HG03060 (cell line): ENCODE results near the gene MYO15B.

ENCODE experiments used
- ATAC-seq: cut with Tn5 transposase; IDR thresholded peaks from one replicate; pipeline ENCODE4 v1.9.1; 2021; ENCODE audit warnings: low read depth, moderate number of reproducible peaks; ENCODE audit not compliant: unreplicated experiment

Gene MYO15B

GRCh38 chr17:75596320-75597087 lies 8.9 kb downstream of the MYO15B start:
- no peak for ATAC-seq

DNA sequence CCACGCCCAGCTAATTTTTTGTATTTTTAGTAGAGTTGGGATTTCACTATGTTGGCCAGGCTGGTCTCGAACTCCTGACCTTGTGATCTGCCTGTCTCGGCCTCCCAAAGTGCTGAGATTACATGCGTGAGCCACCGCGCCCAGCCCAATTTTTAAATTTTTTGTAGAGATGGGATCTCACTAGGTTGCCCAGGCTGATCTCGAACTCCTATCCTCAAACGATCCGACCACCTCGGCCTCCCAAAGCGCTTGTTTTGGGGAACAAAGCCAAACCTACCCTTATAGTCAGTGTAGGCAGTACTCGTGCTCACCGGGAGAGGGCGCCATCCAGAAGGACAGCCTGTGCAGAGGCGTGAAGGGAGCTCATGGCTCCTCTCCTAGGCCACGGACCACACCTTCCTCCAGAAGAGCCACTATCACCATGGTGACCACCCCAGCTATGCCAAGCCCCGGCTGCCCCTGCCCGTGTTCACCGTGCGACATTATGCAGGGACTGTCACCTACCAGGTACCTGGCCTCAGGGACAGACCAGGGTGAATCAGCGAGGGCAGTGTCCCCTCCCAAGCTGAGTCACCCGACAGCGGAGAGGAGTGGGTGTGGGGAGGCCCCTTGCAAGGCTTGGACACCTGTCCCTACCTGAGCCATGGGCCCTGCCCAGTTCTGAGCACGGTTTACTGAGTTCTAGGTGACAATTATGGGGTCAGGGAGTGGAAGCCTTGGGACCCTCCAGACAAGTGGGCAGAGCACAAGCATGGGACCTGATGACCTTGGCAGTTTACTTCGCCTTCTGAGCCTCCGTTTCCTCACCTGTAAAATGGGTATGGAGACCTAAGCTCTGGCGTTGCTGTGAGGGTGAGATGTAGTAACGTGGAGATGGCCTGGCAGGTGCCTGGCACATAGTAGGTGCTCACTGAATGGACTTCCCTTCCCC lies 13.7 kb downstream of the MYO15B start:
- ATAC-seq, result no peak

- no peak for ATAC-seq
These were observed 15.0 kb downstream of the MYO15B start for GRCh38 chr17:75602644-75603043.

DNA sequence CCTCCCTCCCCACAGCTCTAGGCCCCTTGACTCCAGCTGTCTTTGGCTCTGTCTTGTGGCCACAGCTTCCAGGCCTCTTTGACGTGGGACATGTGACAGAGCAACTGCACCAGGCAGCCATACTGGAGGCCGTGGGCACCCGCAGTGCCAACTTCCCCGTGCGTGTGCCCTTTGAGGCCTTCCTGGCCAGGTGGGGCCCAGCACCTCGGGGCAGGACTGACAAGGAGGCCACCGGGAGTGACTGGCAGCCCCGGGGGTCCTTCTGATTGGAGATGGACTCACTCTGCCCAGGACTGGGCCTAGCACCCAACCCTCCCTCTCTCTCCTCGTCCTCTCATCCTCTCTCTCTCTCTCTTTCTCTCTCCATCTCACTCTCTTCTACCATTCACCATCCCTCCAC lies 15.5 kb downstream of the MYO15B start:
- no peak for ATAC-seq

DNA sequence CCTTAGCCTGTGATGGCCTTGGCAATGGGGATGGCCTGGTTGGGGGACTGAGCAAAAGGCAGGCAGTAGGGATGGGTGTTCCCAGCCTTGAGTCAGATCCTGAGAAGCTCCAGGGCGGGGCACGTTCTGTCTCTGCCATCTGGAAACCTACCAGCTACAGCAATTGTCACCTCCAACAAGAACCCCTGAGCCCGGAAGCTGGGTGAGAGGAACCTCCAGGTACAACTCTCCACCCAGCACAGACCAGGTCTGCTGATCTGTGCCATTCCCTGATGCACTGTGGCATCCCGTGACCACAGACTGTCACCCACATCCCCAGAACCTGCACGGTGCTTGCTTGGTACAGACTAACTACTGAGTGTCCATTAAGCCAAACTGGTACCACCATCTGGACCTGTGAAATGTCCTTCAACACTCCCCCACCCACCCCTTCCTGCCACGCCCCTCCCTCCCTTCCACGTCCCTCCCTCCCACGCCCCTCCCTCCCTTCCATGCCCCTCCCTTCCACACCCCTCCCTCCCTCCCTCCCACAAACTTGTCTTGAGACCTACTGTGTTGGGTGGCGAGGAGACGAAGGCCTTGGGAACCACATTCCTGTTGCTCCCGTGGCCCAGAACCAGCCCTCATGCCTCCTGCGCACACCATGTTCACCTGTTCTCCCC lies 16.6 kb downstream of the MYO15B start:
- ATAC-seq, result no peak

GRCh38 chr17:75605790-75606189 lies 18.2 kb downstream of the MYO15B start:
- no peak for ATAC-seq

DNA sequence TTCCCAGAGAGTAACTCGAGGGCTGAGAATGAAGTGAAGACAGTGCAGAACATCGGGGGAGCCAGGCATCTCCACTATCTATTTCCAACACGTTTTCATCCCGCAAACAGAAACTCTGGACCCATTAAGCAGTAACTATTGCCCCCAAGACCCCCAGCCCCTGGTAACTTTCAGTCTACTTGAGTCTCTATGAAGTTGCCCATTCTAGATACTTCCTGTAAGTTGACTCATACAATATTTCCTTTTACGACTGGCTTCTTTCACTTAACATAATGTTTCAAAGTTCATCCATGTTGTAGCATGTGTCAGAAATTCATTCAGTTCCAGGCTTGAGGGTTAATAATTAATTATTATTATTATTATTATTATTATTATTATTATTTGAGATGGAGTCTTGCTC lies 19.5 kb downstream of the MYO15B start:
- no peak for ATAC-seq

DNA sequence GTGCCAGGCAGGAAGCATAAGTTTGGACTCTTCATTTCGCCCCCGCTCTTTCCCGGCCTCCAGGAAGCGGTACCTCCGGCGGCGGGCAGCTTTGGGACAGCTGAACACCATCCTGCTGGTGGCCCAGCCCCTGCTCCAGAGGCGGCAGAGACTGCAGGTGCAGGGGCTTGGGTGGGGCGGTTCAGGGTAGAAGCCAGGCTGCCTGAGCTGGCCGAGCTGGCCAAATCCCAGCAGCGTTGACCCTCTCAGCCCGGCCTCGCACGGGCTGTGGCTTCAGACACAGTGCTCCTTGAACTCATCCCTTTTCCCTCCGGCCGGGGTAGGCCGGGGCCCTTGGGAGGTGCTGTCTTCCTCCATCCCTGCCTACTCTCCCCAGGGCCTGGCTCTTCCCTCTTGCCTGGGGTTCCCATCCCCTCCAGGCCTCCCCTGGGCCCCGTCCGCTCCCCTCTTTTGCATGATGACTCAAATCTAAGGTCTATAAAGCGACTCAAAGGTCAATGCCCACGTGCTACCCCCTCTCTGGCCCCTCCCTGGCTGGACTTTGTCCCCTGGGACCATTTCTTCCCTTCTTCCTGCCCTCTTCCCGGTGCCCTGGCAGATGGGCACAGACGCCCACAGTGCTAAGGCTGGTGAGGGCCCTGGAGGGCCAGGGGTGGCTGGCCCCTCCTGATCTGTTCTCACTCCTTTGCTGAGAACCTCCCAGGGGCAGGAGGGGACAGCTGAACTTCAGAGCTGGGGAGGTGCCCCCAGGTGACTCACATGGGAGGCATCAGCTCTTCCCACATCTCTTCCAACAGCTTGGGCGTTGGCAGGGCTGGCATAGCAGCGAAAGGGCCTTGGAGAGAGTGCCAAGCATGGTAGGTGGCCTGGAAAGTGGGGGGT lies 22.7 kb downstream of the MYO15B start:
- ATAC-seq, result no peak

GRCh38 chr17:75611851-75612429 lies 24.3 kb downstream of the MYO15B start:
- no peak for ATAC-seq

GRCh38 chr17:75612906-75613626 lies 25.5 kb downstream of the MYO15B start:
- ATAC-seq, result no peak

DNA sequence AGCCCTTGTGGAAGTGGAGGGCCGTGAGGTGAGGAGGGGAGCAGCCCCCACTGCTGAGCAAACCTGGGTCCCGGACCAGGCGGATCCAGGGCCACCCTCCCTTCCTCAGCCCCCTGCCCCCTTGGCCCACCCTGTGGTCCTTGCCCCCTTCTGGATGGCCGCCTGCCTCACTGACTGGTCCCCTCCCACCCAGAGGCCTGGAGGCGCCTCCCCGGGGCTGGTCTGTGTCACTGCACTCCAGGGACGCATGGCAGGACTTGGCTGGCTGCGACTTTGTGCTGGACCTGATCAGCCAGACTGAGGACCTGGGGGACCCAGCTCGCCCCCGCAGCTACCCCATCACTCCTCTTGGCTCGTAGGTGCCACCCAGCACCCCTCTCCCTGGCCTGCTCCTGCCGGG lies 26.4 kb downstream of the MYO15B start:
- ATAC-seq, result no peak

- no peak for ATAC-seq
These were observed 27.1 kb downstream of the MYO15B start for GRCh38 chr17:75614556-75615270.

- ATAC-seq, result no peak
These were observed 27.7 kb downstream of the MYO15B start for GRCh38 chr17:75615301-75615700.

DNA sequence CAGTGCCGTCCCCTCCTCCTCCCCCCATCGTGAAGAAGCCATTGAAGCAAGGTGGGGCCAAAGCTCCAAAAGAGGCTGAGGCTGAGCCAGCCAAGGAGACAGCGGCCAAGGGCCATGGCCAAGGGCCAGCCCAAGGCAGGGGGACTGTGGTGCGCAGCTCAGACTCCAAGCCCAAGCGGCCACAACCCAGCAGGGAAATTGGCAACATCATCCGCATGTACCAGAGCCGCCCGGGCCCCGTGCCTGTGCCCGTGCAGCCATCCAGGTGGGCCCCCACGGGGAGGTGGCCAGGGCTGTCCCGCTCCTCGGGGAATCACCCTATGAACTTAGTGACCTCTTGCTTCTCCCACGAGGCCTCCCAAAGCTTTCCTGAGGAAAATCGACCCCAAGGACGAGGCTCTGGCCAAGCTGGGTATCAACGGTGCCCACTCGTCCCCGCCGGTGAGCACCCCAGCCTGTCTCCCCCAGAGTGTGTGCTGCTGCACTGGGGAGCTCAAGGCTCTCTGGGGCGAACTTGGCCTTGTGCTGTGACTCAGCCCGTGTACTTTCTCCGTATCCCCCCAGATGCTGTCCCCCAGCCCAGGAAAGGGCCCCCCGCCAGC lies 29.0 kb downstream of the MYO15B start:
- no peak for ATAC-seq

- no peak for ATAC-seq
These were observed 29.6 kb downstream of the MYO15B start for GRCh38 chr17:75617218-75617617.

DNA sequence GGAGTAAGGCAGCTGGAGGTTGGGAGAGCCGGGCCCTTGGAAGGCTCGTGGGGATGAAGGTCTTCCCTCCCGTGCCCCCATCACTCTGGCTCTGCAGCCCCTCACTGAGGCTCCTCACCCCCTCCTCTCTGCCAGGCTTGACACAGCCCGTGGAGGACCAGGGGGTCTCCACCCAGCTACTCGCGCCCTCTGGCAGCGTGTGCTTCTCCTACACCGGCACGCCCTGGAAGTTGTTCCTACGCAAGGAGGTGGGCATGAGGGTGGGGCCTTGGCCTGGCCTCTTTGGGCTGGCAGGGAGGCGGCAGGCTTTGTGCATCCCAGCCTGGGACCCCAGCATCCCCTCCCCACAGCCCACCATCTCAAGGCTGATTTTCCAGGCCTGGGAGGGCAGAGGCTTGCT lies 30.1 kb downstream of the MYO15B start:
- ATAC-seq, result no peak

GRCh38 chr17:75619506-75620431 lies 32.2 kb downstream of the MYO15B start:
- ATAC-seq, result no peak
